H9 (cell line): Measurements from ENCODE around the gene DIAPH2. TPM values are rescaled to one million over a fixed set of nuclear protein-coding genes. Genes with fewer than 3 reads are reported as not detected.

Source experiments
- DNase-seq: peaks from one replicate; pipeline ENCODE4 v3.0.0-alpha.2; 2017
- H2AFZ ChIP-seq: one replicate; pipeline ENCODE4 v1.6.1; 2013; ENCODE audit warnings: mild to moderate bottlenecking, low read length, control low read depth, moderate library complexity
- H2AK5ac ChIP-seq: 2 replicates; pipeline ENCODE4 v1.6.1; 2013; ENCODE audit warnings: low read length, control low read depth, mixed read lengths; ENCODE audit not compliant: insufficient read length
- H2BK120ac ChIP-seq: one replicate; pipeline ENCODE4 v1.6.1; 2013; ENCODE audit warnings: low read depth, mild to moderate bottlenecking, low read length, control low read depth, inconsistent platforms; ENCODE audit not compliant: poor library complexity, severe bottlenecking
- H2BK12ac ChIP-seq: 2 replicates; pipeline ENCODE4 v1.6.1; 2013; ENCODE audit warnings: low read length, control low read depth, mixed read lengths, low read depth; ENCODE audit not compliant: insufficient read length
- H2BK15ac ChIP-seq: 2 replicates; pipeline ENCODE4 v1.6.1; 2013; ENCODE audit warnings: low read depth, low read length, control low read depth
- H2BK20ac ChIP-seq: one replicate; pipeline ENCODE4 v1.6.1; 2013; ENCODE audit warnings: low read depth, mild to moderate bottlenecking, low read length, control low read depth, inconsistent platforms; ENCODE audit not compliant: poor library complexity, severe bottlenecking
- H2BK5ac ChIP-seq: 2 replicates; pipeline ENCODE4 v1.6.1; 2013; ENCODE audit warnings: low read length, control low read depth, mixed read lengths; ENCODE audit not compliant: insufficient read length
- H3K14ac ChIP-seq: 2 replicates; pipeline ENCODE4 v1.6.1; 2013; ENCODE audit warnings: low read length, control low read depth; ENCODE audit not compliant: insufficient read depth
- H3K18ac ChIP-seq: 2 replicates; pipeline ENCODE4 v1.6.1; 2013; ENCODE audit warnings: low read depth, mild to moderate bottlenecking, mixed read lengths, low read length, control low read depth; ENCODE audit not compliant: insufficient read length
- H3K23ac ChIP-seq: 2 replicates; pipeline ENCODE4 v1.6.1; 2013; ENCODE audit warnings: low read length, control low read depth, mixed read lengths, low read depth; ENCODE audit not compliant: insufficient read length
- H3K23me2 ChIP-seq: 2 replicates; pipeline ENCODE4 v1.6.1; 2013; ENCODE audit warnings: low read depth, mild to moderate bottlenecking, mixed read lengths, low read length, control low read depth; ENCODE audit not compliant: insufficient read length, poor library complexity, severe bottlenecking
- H3K27ac ChIP-seq: 2 replicates; pipeline ENCODE4 v1.5.1; 2013; ENCODE audit warnings: low read length, control low read depth, mixed read lengths, low read depth; ENCODE audit not compliant: insufficient read length
- H3K27me3 ChIP-seq: 2 replicates; pipeline ENCODE4 v1.6.1; 2013; ENCODE audit warnings: low read length, control low read depth, inconsistent platforms; ENCODE audit not compliant: insufficient read depth
- H3K4ac ChIP-seq: 2 replicates; pipeline ENCODE4 v1.6.1; 2013; ENCODE audit warnings: low read depth, mild to moderate bottlenecking, control low read depth, inconsistent platforms, low read length, moderate library complexity
- H3K4me1 ChIP-seq: 2 replicates; pipeline ENCODE4 v1.6.1; 2013; ENCODE audit warnings: low read length, control low read depth, inconsistent platforms; ENCODE audit not compliant: insufficient read depth
- H3K4me2 ChIP-seq: 2 replicates; pipeline ENCODE4 v1.6.1; 2013; ENCODE audit warnings: low read length, control low read depth, mixed read lengths; ENCODE audit not compliant: insufficient read length, insufficient read depth
- H3K56ac ChIP-seq: 2 replicates; pipeline ENCODE4 v1.6.1; 2013; ENCODE audit warnings: low read depth, mild to moderate bottlenecking, mixed read lengths, low read length, control low read depth; ENCODE audit not compliant: insufficient read length
- H3K79me1 ChIP-seq: 2 replicates; pipeline ENCODE4 v1.6.1; 2013; ENCODE audit warnings: low read depth, mild to moderate bottlenecking, moderate library complexity, low read length, control low read depth, inconsistent platforms; ENCODE audit not compliant: insufficient read depth, poor library complexity, severe bottlenecking
- H3K79me2 ChIP-seq: 2 replicates; pipeline ENCODE4 v1.6.1; 2013; ENCODE audit warnings: low read length, control low read depth, inconsistent platforms; ENCODE audit not compliant: insufficient read depth
- H3K9ac ChIP-seq: 2 replicates; pipeline ENCODE4 v1.6.1; 2013; ENCODE audit warnings: low read length, control low read depth, mixed read lengths; ENCODE audit not compliant: insufficient read length; ENCODE audit errors: extremely low read depth
- H3K9me3 ChIP-seq: one replicate; pipeline ENCODE4 v1.6.1; 2013; ENCODE audit warnings: low read depth, low read length, inconsistent platforms; ENCODE audit not compliant: control insufficient read depth
- H3T11ph ChIP-seq: one replicate; pipeline ENCODE4 v1.6.1; 2013; ENCODE audit warnings: mild to moderate bottlenecking, low read length, control low read depth, inconsistent platforms
- H4K20me1 ChIP-seq: one replicate; pipeline ENCODE4 v1.6.1; 2013; ENCODE audit not compliant: control insufficient read depth, insufficient read length, insufficient read depth
- H4K5ac ChIP-seq: 2 replicates; pipeline ENCODE4 v1.6.1; 2013; ENCODE audit warnings: low read depth, mild to moderate bottlenecking, mixed read lengths, low read length, control low read depth; ENCODE audit not compliant: insufficient read length
- H4K8ac ChIP-seq: replicated peaks from 2 replicates; pipeline ENCODE4 v1.6.1; 2013; ENCODE audit warnings: low read length, control low read depth, mixed read lengths, low read depth; ENCODE audit not compliant: insufficient read length
- H4K91ac ChIP-seq: 2 replicates; pipeline ENCODE4 v1.6.1; 2013; ENCODE audit warnings: low read depth, mild to moderate bottlenecking, moderate library complexity, mixed read lengths, low read length, control low read depth; ENCODE audit not compliant: insufficient read length
- H3K27ac Mint-ChIP-seq, 3 experiments: 2 replicates in 2 of 3; 3 replicates in 1 of 3; pipeline ENCODE4 v1.8.0; 2020 to 2021; ENCODE audit warnings: mixed read lengths in 3 of 3, mild to moderate bottlenecking in 1 of 3, moderate library complexity in 1 of 3
- H3K27me3 Mint-ChIP-seq: 2 replicates; pipeline ENCODE4 v1.8.0; 2021; ENCODE audit warnings: low read depth, mild to moderate bottlenecking, moderate library complexity, mixed read lengths
- H3K36me3 Mint-ChIP-seq, 3 experiments: 2 replicates in 2 of 3; 3 replicates in 1 of 3; pipeline ENCODE4 v1.8.0; 2020 to 2021; ENCODE audit warnings: low read depth in 3 of 3, mixed read lengths in 3 of 3; ENCODE audit not compliant: insufficient read depth in 1 of 3
- H3K4me1 Mint-ChIP-seq, 2 experiments: 2 replicates each; pipeline ENCODE4 v1.8.0; 2020; ENCODE audit warnings: mixed read lengths in 2 of 2
- H3K4me3 Mint-ChIP-seq, 2 experiments: 2 replicates in 1 of 2; 3 replicates in 1 of 2; pipeline ENCODE4 v1.8.0; 2020 to 2021; ENCODE audit warnings: mild to moderate bottlenecking in 2 of 2, mixed read lengths in 2 of 2, moderate library complexity in 1 of 2
- H3K9me3 Mint-ChIP-seq, 2 experiments: 2 replicates in 1 of 2; 3 replicates in 1 of 2; pipeline ENCODE4 v1.8.0; 2020; ENCODE audit warnings: mild to moderate bottlenecking in 2 of 2, mixed read lengths in 2 of 2, moderate library complexity in 1 of 2
- CTCF ChIP-seq: fragments of 200-600 bp; sonication (generic); conservative IDR thresholded peaks from 3 replicates; pipeline ENCODE4 v1.8.0; 2021; ENCODE audit warnings: antibody characterized with exemption, mild to moderate bottlenecking
- WGBS: extraction: QIAGEN DNeasy Blood & Tissue Kit; methylation state at CpG from one replicate; pipeline ENCODE4 v1.1.7; 2013; ENCODE audit warnings: missing lambda C conversion rate, low lambda C conversion rate, mixed read lengths; ENCODE audit not compliant: insufficient read length; ENCODE audit errors: extremely low coverage; 5-methylcytosine and 5-hydroxymethylcytosine counted together
- total RNA-seq: library from RNA; stranded (reverse); gene quantifications from 2 replicates; pipeline ENCODE4 v1.2.1, GENCODE V29; 2021

DIAPH2 gene
- total RNA-seq, 1 experiment from 2014 or later = 45.4 TPM

DNA sequence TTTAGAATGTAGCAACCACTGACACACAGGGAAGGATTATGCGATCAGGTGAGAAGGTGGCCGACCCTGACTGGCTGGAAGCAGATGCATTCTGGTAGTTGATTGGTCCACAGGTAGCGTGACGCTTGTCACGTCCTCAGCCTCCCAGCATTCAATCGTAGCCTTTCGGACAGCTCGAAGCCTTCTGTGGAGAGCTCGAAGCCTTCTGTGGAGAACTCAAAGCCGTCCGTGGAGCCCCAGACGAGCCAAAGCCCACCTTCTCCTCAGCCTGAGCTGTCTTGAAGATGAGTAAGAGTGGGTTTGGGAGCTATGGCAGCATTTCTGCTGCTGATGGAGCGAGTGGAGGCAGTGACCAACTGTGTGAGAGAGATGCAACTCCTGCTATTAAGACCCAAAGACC, 199.4 kb downstream of the DIAPH2 start:
- H3K27ac ChIP-seq = no peak overlapping the region
- H3K4ac ChIP-seq = no peak overlapping the region
- H2AK5ac ChIP-seq = no peak overlapping the region
- no peak overlapping the region for H2BK15ac ChIP-seq
- no peak for DNase-seq
- H3K56ac ChIP-seq = no peak overlapping the region
- no peak overlapping the region for H2BK12ac ChIP-seq
- TF ChIP-seq CTCF = no peak
- H4K91ac ChIP-seq = no peak overlapping the region
- H3K4me1 ChIP-seq = no peaks in the 10 kb centered on the region
- no peak overlapping the region for H2AFZ ChIP-seq
- H3K4me1 Mint-ChIP-seq = peaks cover 2 to 5% of the 10 kb centered on the region in 2 experiments; a peak in 2 of 4 replicates
- H4K20me1 ChIP-seq = no peaks in the 10 kb centered on the region
- no peak overlapping the region for H3K23ac ChIP-seq
- no peak overlapping the region for H3K9ac ChIP-seq
- H3K27me3 Mint-ChIP-seq = no peaks in the 10 kb centered on the region
- WGBS = no CpG with 5 or more reads among the region's 13 CpGs
- H3K79me1 ChIP-seq = no peaks in the 10 kb centered on the region
- 0 out of 7 replicates have a peak overlapping the region, but pooled peaks of 1 of the 3 experiments have one; percentile 2 for H3K27ac Mint-ChIP-seq
- no peak overlapping the region for H2BK5ac ChIP-seq
- H3K36me3 Mint-ChIP-seq = peaks cover 0 to 15% (median 6%) of the 10 kb centered on the region in 3 experiments; a peak in 2 of 7 replicates
- no peak overlapping the region for H3T11ph ChIP-seq
- no peak overlapping the region for H3K4me3 Mint-ChIP-seq
- H3K23me2 ChIP-seq = peaks cover 3% of the 10 kb centered on the region
- no peak overlapping the region for H2BK20ac ChIP-seq
- H3K14ac ChIP-seq = no peak overlapping the region
- no peak overlapping the region for H4K8ac ChIP-seq
- H3K9me3 Mint-ChIP-seq = no peaks in the 10 kb centered on the region
- H3K9me3 ChIP-seq = no peaks in the 10 kb centered on the region
- no peak overlapping the region for H3K18ac ChIP-seq
- H3K4me2 ChIP-seq = no peak overlapping the region
- no peaks in the 10 kb centered on the region for H3K27me3 ChIP-seq
- H3K79me2 ChIP-seq = no peaks in the 10 kb centered on the region
- H4K5ac ChIP-seq = no peak overlapping the region
- H2BK120ac ChIP-seq = no peak overlapping the region
